Measurements from ENCODE around the gene ATP7A. TPM values are rescaled to one million over a fixed set of nuclear protein-coding genes. Genes with fewer than 3 reads are reported as not detected.

Gene ATP7A
- total RNA-seq, 1 experiment from 2014 or later, result 2.1 TPM

DNA sequence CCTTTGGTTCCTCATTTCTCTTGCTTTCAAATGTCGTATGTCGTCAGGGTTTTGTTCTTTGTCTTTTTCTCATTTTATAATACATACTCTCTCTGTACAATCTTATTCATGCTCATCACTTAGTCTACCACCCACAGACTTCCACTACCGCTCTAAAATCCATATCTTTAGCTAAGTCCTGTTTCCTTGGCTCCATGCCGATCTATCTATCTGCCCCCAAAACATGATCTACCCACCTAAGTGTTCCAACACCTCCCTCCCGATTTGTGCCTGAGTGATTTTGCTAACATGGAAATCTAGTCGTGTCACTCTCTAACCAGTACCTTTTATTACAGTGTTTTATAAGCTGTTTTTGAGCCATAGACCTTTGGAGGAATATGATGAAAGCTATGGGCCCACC, 124.6 kb downstream of the ATP7A start:
- no peak overlapping the region for H3K23ac ChIP-seq (ENCODE audit: insufficient read length, low read depth, low read length)
- no peak overlapping the region for H3K56ac ChIP-seq (ENCODE audit: insufficient read length, low read depth, low read length)
- H3K18ac ChIP-seq (ENCODE audit: insufficient read length, low read depth, low read length), result no peak overlapping the region
- H3K27ac Mint-ChIP-seq, result no peak overlapping the region
- no peaks in the 10 kb centered on the region for H3K79me2 ChIP-seq (ENCODE audit: insufficient read depth, low read length)
- H4K20me1 ChIP-seq (ENCODE audit: control insufficient read depth, insufficient read depth, insufficient read length), result no peaks in the 10 kb centered on the region
- 100% methylated on average over 1 of the region's 6 CpGs for WGBS (ENCODE audit: extremely low coverage, insufficient read length, low lambda C conversion rate)
- no peak overlapping the region for H2BK5ac ChIP-seq (ENCODE audit: insufficient read length, low read length)
- TF ChIP-seq CTCF (conservative IDR thresholded peaks at IDR 0.05), result no peak
- no peak overlapping the region for H3K4ac ChIP-seq (ENCODE audit: low read depth, low read length)
- H3K23me2 ChIP-seq (ENCODE audit: insufficient read length, low read depth, low read length, poor library complexity, severe bottlenecking), result no peaks in the 10 kb centered on the region
- no peak overlapping the region for H3K9ac ChIP-seq (ENCODE audit: extremely low read depth, insufficient read length, low read length)
- H3K4me1 Mint-ChIP-seq, result no peaks in the 10 kb centered on the region
- H3K79me1 ChIP-seq (ENCODE audit: insufficient read depth, low read depth, low read length, poor library complexity, severe bottlenecking), result no peaks in the 10 kb centered on the region
- H3K4me3 Mint-ChIP-seq, result no peak overlapping the region
- H2BK12ac ChIP-seq (ENCODE audit: insufficient read length, low read depth, low read length), result no peak overlapping the region
- no peak overlapping the region for H3K4me2 ChIP-seq (ENCODE audit: insufficient read depth, insufficient read length, low read length)
- no peaks in the 10 kb centered on the region for H3K27me3 Mint-ChIP-seq (ENCODE audit: low read depth)
- peaks cover 0 to 9% (median 2%) of the 10 kb centered on the region in 3 experiments; a peak in 2 of 7 replicates for H3K36me3 Mint-ChIP-seq (ENCODE audit: insufficient read depth in 1 of 3, low read depth in 3 of 3)
- peaks cover 54 to 55% of the 10 kb centered on the region in 2 experiments for H3K9me3 Mint-ChIP-seq
- H4K8ac ChIP-seq (replicated peaks; ENCODE audit: insufficient read length, low read depth, low read length), result no peak overlapping the region
- no peak overlapping the region for H2BK15ac ChIP-seq (ENCODE audit: low read depth, low read length)
- no peaks in the 10 kb centered on the region for H3K4me1 ChIP-seq (ENCODE audit: insufficient read depth, low read length)
- no peak overlapping the region for H2BK120ac ChIP-seq (ENCODE audit: low read depth, low read length, poor library complexity, severe bottlenecking)
- H4K91ac ChIP-seq (ENCODE audit: insufficient read length, low read depth, low read length), result no peak overlapping the region
- no peak overlapping the region for H3T11ph ChIP-seq (ENCODE audit: low read length)
- no peak for DNase-seq
- peaks cover 29% of the 10 kb centered on the region for H3K9me3 ChIP-seq (ENCODE audit: control insufficient read depth, low read depth, low read length)
- H4K5ac ChIP-seq (ENCODE audit: insufficient read length, low read depth, low read length), result no peak overlapping the region
- H3K14ac ChIP-seq (ENCODE audit: insufficient read depth, low read length), result no peak overlapping the region
- no peak overlapping the region for H2BK20ac ChIP-seq (ENCODE audit: low read depth, low read length, poor library complexity, severe bottlenecking)
- H2AFZ ChIP-seq (ENCODE audit: low read length), result no peak overlapping the region
- H3K27me3 ChIP-seq (ENCODE audit: insufficient read depth, low read length), result no peaks in the 10 kb centered on the region
- H2AK5ac ChIP-seq (ENCODE audit: insufficient read length, low read length), result no peak overlapping the region
- no peak overlapping the region for H3K27ac ChIP-seq (ENCODE audit: insufficient read length, low read depth, low read length)
